Measurements from ENCODE around the gene PAM16.

The PAM16 gene

GRCh38 chr16:4293181-4293716 lies 57.9 kb downstream of the PAM16 start:
- DNase-seq = no peak

- no peak for DNase-seq
Observed at GRCh38 chr16:4291699-4292098, 59.4 kb downstream of the PAM16 start.
